ENCODE measurements around the gene LDLRAD4. TPM values are rescaled to one million over a fixed set of nuclear protein-coding genes. Genes with fewer than 3 reads are reported as not detected.

The LDLRAD4 gene
- total RNA-seq, 1 donor from 2014 or later, result 30.5 TPM

GRCh38 chr18:13619505-13620205, 401.1 kb downstream of the LDLRAD4 start:
- intact Hi-C loops (cut with micrococcal nuclease), result no loop called here
- H3K9me3 Mint-ChIP-seq, result no peaks in the 10 kb centered on the region
- H3K36me3 Mint-ChIP-seq (ENCODE audit: low read depth), result no peaks in the 10 kb centered on the region
- no peak for DNase-seq (ENCODE audit: low spot score)
- no peaks in the 10 kb centered on the region for H3K27me3 Mint-ChIP-seq (ENCODE audit: low read depth)
- H3K4me1 Mint-ChIP-seq (ENCODE audit: low read depth), result peaks cover 36% of the 10 kb centered on the region
- no peak overlapping the region for H3K4me3 Mint-ChIP-seq (ENCODE audit: low read depth)
- H3K27ac Mint-ChIP-seq, result no peak overlapping the region

- Mint-ChIP-seq H3K9me3 (no peaks in the 10 kb centered on the region), H3K27ac (no peak overlapping the region)
- no peak for DNase-seq (ENCODE audit: low spot score)
Measured at GRCh38 chr18:13620206-13620672, 401.7 kb downstream of the LDLRAD4 start.

DNA sequence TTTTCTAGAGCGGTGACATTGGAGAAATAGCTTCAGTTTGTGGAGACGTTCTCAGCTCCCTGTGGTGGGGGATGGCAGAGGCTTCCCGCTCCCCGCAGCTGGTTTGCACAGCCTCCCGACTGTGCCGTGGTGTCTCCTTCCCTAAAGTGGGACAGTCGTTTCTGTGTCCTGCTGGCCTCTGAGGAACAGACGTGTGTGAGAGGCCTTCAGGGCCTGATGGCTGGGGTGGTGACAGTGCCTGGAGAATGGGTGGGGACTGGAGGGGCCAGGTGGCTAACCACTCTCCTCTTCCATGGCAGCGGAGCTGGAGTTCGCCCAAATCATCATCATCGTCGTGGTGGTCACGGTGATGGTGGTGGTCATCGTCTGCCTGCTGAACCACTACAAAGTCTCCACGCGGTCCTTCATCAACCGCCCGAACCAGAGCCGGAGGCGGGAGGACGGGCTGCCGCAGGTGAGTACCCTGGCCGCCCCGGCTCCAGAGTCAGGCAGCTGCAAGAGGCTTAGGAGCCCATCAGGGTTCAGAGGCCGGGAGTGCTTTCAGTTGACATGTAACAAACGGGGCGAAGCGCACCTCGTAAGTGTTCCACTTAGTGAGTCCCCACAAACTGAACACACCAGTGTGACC, 402.4 kb downstream of the LDLRAD4 start:
- intact Hi-C loops (cut with micrococcal nuclease), result no loop called here
- Mint-ChIP-seq H3K27me3 (ENCODE audit: low read depth) (no peaks in the 10 kb centered on the region), H3K36me3 (ENCODE audit: low read depth) (no peaks in the 10 kb centered on the region), H3K9me3 (no peaks in the 10 kb centered on the region), H3K27ac (no peak overlapping the region), H3K4me3 (ENCODE audit: low read depth) (no peak overlapping the region), H3K4me1 (ENCODE audit: low read depth) (peaks cover 24% of the 10 kb centered on the region)
- no peak for DNase-seq (ENCODE audit: low spot score)

More at GRCh38 chr18:13620206-13620672, 401.7 kb downstream of the LDLRAD4 start:
- H3K27me3 Mint-ChIP-seq (ENCODE audit: low read depth), result no peaks in the 10 kb centered on the region
- H3K4me3 Mint-ChIP-seq (ENCODE audit: low read depth), result no peak overlapping the region
- peaks cover 30% of the 10 kb centered on the region for H3K4me1 Mint-ChIP-seq (ENCODE audit: low read depth)
- H3K36me3 Mint-ChIP-seq (ENCODE audit: low read depth), result no peaks in the 10 kb centered on the region
- intact Hi-C loops (cut with micrococcal nuclease), result no loop called here

DNA sequence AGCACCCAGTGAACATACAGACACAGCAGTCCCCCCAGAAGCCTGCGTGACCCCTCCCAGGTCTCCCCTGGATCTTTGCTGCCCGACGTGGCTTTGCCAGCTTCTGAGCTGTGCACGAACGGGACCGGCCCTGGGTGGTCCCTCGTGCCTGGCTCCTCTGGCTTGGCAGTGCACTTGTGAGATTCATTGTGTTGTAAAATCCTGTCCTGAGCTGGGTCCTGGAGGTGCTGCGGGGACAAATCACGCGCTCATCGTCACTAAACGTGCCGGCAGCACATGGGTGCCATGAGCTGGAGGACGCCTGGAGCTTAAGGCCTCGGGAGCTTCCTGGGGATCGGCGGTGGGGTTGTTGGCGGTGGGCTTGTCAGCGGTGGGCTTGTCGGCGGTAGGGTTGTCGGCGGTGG, 402.9 kb downstream of the LDLRAD4 start:
- no peaks in the 10 kb centered on the region for H3K9me3 Mint-ChIP-seq
- H3K36me3 Mint-ChIP-seq (ENCODE audit: low read depth), result no peaks in the 10 kb centered on the region
- no peak for DNase-seq (ENCODE audit: low spot score)
- no peak overlapping the region for H3K4me3 Mint-ChIP-seq (ENCODE audit: low read depth)
- H3K4me1 Mint-ChIP-seq (ENCODE audit: low read depth), result peaks cover 23% of the 10 kb centered on the region
- intact Hi-C loops (cut with micrococcal nuclease), result no loop called here
- H3K27ac Mint-ChIP-seq, result no peak overlapping the region
- H3K27me3 Mint-ChIP-seq (ENCODE audit: low read depth), result no peaks in the 10 kb centered on the region

- DNase-seq (ENCODE audit: low spot score), result no peak
- Mint-ChIP-seq H3K4me1 (ENCODE audit: low read depth) (peaks cover 21% of the 10 kb centered on the region), H3K36me3 (ENCODE audit: low read depth) (no peaks in the 10 kb centered on the region), H3K27me3 (ENCODE audit: low read depth) (no peaks in the 10 kb centered on the region), H3K27ac (no peak overlapping the region), H3K9me3 (no peaks in the 10 kb centered on the region), H3K4me3 (ENCODE audit: low read depth) (no peak overlapping the region)
- intact Hi-C loops (cut with micrococcal nuclease), result no loop called here
Measured at GRCh38 chr18:13621886-13622619, 403.5 kb downstream of the LDLRAD4 start.

DNA sequence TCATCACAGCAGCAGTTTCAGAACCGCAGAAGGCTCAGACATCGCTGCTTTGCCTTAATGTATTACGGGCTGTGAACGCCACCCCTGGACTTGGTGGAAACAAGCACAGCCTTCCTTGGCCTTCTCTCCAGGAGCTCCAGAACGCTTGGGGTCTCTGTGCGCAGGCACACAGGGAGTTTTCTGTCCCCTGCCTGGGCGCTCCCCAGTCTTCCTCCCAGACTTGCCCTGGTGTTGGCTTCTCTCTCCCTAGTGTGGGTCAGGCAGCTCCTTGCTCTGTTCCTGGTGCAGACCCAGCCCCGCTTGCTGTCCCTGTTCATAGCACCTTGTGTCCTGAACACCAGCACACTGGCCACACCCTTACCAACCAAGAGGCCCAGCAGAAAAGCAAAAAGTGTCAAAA, 404.2 kb downstream of the LDLRAD4 start:
- H3K36me3 Mint-ChIP-seq (ENCODE audit: low read depth), result no peaks in the 10 kb centered on the region
- no peaks in the 10 kb centered on the region for H3K9me3 Mint-ChIP-seq
- peaks cover 15% of the 10 kb centered on the region for H3K4me1 Mint-ChIP-seq (ENCODE audit: low read depth)
- DNase-seq (ENCODE audit: low spot score), result no peak
- no peak overlapping the region for H3K4me3 Mint-ChIP-seq (ENCODE audit: low read depth)
- intact Hi-C loops (cut with micrococcal nuclease), result no loop called here
- no peak overlapping the region for H3K27ac Mint-ChIP-seq
- no peaks in the 10 kb centered on the region for H3K27me3 Mint-ChIP-seq (ENCODE audit: low read depth)

DNA sequence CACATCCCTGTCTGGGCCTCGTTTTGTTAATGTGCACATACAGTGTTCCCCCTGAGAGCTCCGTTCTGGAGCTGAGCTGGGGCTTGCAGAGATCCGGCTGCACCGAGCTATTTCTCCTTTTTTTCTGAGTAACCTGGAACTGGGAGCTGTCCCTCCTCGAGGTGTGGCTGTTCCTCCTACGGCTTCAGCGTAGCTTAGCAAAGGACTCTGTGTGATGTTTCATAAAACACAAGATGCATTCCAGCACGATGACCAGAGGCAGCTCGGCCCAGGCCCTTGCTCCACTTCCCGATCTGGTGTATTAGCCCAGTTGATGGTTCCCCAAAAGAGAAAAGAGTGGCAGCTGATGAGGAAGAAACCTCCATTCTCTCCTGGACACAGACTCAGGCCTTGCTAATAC, 404.8 kb downstream of the LDLRAD4 start:
- no peaks in the 10 kb centered on the region for H3K27me3 Mint-ChIP-seq (ENCODE audit: low read depth)
- H3K4me3 Mint-ChIP-seq (ENCODE audit: low read depth), result no peak overlapping the region
- intact Hi-C loops (cut with micrococcal nuclease), result no loop called here
- peaks cover 11% of the 10 kb centered on the region for H3K4me1 Mint-ChIP-seq (ENCODE audit: low read depth)
- H3K9me3 Mint-ChIP-seq, result no peaks in the 10 kb centered on the region
- no peak overlapping the region for H3K27ac Mint-ChIP-seq
- no peaks in the 10 kb centered on the region for H3K36me3 Mint-ChIP-seq (ENCODE audit: low read depth)
- DNase-seq (ENCODE audit: low spot score), result no peak

DNA sequence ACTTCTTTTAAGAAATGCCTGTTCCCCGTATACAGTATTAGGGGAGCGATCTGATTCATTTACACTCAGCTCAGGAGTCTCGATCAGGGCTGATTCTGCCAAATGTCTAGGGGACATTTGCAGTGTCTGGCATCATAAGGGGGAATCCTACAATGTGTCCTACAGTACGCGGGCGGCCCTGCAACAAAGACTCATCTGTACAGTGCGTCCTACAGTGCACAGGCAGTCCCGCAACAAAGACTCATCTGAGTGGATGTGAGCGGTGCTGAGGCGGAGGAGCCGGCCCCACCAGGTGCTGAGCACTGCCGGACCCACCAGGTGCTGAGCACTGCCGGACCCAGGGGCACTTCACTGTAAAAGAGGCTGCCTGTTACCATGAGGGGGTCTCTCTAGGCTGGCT, 405.3 kb downstream of the LDLRAD4 start:
- no peak for DNase-seq (ENCODE audit: low spot score)
- intact Hi-C loops (cut with micrococcal nuclease), result no loop called here
- peaks cover 8% of the 10 kb centered on the region for H3K4me1 Mint-ChIP-seq (ENCODE audit: low read depth)
- no peaks in the 10 kb centered on the region for H3K36me3 Mint-ChIP-seq (ENCODE audit: low read depth)
- H3K27ac Mint-ChIP-seq, result no peak overlapping the region
- H3K27me3 Mint-ChIP-seq (ENCODE audit: low read depth), result no peaks in the 10 kb centered on the region
- no peak overlapping the region for H3K4me3 Mint-ChIP-seq (ENCODE audit: low read depth)
- no peaks in the 10 kb centered on the region for H3K9me3 Mint-ChIP-seq

DNA sequence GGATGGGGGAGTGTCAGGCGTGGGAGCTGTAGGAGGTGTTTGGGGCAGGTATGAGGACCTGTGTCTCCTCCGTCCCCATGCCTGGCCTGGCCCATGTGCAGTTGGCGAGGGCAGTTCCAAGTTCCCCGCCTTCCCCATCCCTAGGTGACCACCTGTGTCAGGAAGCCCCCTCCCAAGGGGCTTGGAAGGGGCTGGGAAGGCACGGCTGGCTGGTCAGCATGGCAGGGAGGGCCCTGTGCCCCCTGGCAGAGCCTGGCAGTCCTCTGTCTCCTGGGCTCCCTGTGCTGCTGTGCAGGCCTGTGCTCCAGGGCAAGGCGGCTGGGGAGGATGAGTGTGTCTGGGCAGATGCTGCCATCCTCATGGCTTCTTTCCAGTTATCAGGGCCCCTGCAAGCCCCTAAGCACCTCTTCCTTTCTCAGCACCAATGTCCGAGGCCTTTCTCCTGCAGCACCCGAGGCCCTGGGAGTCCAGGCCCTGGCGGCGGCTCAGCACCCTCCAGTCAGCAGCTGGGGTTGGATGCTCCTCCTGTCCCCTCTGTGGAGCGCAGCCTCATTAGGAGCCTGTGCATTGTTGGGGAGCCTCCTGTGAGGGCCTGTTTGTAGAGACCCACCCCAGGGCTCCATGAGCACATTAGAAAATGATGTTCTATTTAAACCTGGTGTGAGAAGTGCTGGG, 406.1 kb downstream of the LDLRAD4 start:
- no peaks in the 10 kb centered on the region for H3K27me3 Mint-ChIP-seq (ENCODE audit: low read depth)
- DNase-seq (ENCODE audit: low spot score), result no peak
- no peaks in the 10 kb centered on the region for H3K9me3 Mint-ChIP-seq
- no peak overlapping the region for H3K4me3 Mint-ChIP-seq (ENCODE audit: low read depth)
- no peaks in the 10 kb centered on the region for H3K36me3 Mint-ChIP-seq (ENCODE audit: low read depth)
- H3K27ac Mint-ChIP-seq, result no peak overlapping the region
- intact Hi-C loops (cut with micrococcal nuclease), result no loop called here
- peaks cover 11% of the 10 kb centered on the region for H3K4me1 Mint-ChIP-seq (ENCODE audit: low read depth)

DNA sequence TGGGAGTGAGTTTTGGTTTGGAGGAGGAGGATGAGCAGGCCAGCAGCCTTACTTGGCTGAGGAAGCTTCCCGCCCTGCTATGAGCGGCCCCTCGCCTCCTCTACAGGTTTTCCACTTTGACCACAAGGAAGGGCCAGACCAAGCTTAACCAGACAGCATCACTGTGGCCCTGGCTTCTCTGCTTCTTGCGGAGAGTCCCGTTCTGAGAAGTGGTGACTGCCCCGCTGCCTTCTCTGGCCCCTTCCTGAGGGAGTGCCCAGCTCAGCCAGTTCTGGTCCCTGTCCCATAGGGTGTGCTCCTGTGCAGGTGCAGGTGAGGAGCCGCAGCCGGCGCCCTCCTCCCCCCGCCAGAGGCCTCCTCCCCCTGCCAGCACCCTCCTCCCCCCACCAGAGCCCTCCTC, 406.8 kb downstream of the LDLRAD4 start:
- intact Hi-C loops (cut with micrococcal nuclease), result no loop called here

DNA sequence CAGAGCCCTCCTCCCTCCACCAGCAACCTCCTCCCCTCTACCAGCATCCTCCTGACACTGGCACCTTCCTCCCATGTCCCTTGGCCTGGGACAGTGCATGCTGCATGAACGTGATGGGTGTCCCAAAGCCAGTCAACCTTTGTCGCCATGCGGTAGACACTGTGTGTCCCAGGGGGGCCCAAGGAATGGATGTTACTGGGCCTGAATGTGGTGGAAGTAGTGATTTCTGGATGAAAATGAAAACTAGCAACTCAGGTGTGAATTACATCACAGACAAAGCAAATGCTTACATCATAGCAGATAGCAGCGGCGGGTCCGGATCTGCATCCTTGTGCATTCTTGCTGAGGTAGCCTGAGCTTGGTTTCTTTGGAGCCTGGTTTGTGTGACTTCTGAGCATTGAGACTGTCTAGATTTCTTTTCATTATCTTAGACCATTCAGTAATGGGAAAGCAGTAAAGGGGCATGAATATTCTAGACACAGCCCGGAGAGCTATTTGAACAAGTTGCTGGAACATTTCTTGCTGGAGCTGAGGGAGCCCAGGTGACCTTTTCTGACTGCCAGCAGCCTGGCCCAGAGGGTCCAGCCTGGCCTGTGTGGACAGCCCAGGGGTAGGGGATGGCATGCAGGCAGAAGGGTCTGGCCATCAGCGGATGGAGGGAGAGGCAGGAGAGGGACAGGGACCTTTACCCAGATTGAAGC, 407.4 kb downstream of the LDLRAD4 start:
- intact Hi-C loops (cut with micrococcal nuclease), result no loop called here
- H3K27ac Mint-ChIP-seq, result no peak overlapping the region
- peaks cover 4% of the 10 kb centered on the region for H3K36me3 Mint-ChIP-seq (ENCODE audit: low read depth)
- H3K9me3 Mint-ChIP-seq, result no peaks in the 10 kb centered on the region
- no peaks in the 10 kb centered on the region for H3K27me3 Mint-ChIP-seq (ENCODE audit: low read depth)
- H3K4me3 Mint-ChIP-seq (ENCODE audit: low read depth), result no peak overlapping the region
- peaks cover 18% of the 10 kb centered on the region for H3K4me1 Mint-ChIP-seq (ENCODE audit: low read depth)
- DNase-seq (ENCODE audit: low spot score), result no peak

More for the DNA sequence above, 406.8 kb downstream of the LDLRAD4 start:
- H3K4me3 Mint-ChIP-seq (ENCODE audit: low read depth), result no peak overlapping the region
- no peaks in the 10 kb centered on the region for H3K27me3 Mint-ChIP-seq (ENCODE audit: low read depth)
- peaks cover 17% of the 10 kb centered on the region for H3K4me1 Mint-ChIP-seq (ENCODE audit: low read depth)
- no peaks in the 10 kb centered on the region for H3K9me3 Mint-ChIP-seq
- H3K36me3 Mint-ChIP-seq (ENCODE audit: low read depth), result peaks cover 3% of the 10 kb centered on the region
- no peak for DNase-seq (ENCODE audit: low spot score)
- H3K27ac Mint-ChIP-seq, result no peak overlapping the region

- Mint-ChIP-seq H3K36me3 (ENCODE audit: low read depth) (peaks cover 6% of the 10 kb centered on the region), H3K27ac (no peak overlapping the region), H3K9me3 (no peaks in the 10 kb centered on the region), H3K4me1 (ENCODE audit: low read depth) (peaks cover 18% of the 10 kb centered on the region), H3K4me3 (ENCODE audit: low read depth) (no peak overlapping the region), H3K27me3 (ENCODE audit: low read depth) (no peaks in the 10 kb centered on the region)
- intact Hi-C loops (cut with micrococcal nuclease), result no loop called here
- no peak for DNase-seq (ENCODE audit: low spot score)
Measured at GRCh38 chr18:13626544-13626908, 408.0 kb downstream of the LDLRAD4 start.
